DMS53 treated with DMSO at 0.1 percent for 48 hours (cell line): ENCODE measurements around the gene TPRG1L.

ENCODE experiments used
- DNase-seq: peaks from one replicate; lab custom pipeline; 2025; ENCODE audit not compliant: unreplicated experiment; lab: John Stamatoyannopoulos, UW

The TPRG1L gene

GRCh38 chr1:3627515-3628253 is 2.9 kb downstream of the TPRG1L start:
- no peak for DNase-seq

GRCh38 chr1:3628445-3628844 is 3.6 kb downstream of the TPRG1L start:
- DNase-seq = no peak

- DNase-seq = no peak
Measured at GRCh38 chr1:3629561-3630160, 4.8 kb downstream of the TPRG1L start.

- no peak for DNase-seq
Measured at GRCh38 chr1:3630161-3630611, 5.4 kb downstream of the TPRG1L start.

GRCh38 chr1:3630914-3631313 is 6.1 kb downstream of the TPRG1L start:
- DNase-seq = no peak

GRCh38 chr1:3631320-3632260 is 6.8 kb downstream of the TPRG1L start:
- no peak for DNase-seq

GRCh38 chr1:3632298-3632697 is 7.5 kb downstream of the TPRG1L start:
- DNase-seq = no peak

GRCh38 chr1:3632716-3633343 is 8.0 kb downstream of the TPRG1L start:
- no peak for DNase-seq

GRCh38 chr1:3633344-3634058 is 8.7 kb downstream of the TPRG1L start:
- no peak for DNase-seq

GRCh38 chr1:3634059-3634800 is 9.4 kb downstream of the TPRG1L start:
- no peak for DNase-seq

- DNase-seq = no peak
Measured at GRCh38 chr1:3636080-3636479, 11.3 kb downstream of the TPRG1L start.

- no peak for DNase-seq
Measured at GRCh38 chr1:3636531-3636930, 11.7 kb downstream of the TPRG1L start.

- no peak for DNase-seq
Measured at GRCh38 chr1:3638027-3638426, 13.2 kb downstream of the TPRG1L start.

GRCh38 chr1:3638676-3639075 is 13.9 kb downstream of the TPRG1L start:
- no peak for DNase-seq

GRCh38 chr1:3639397-3639911 is 14.6 kb downstream of the TPRG1L start:
- DNase-seq = no peak

GRCh38 chr1:3640121-3640837 is 15.5 kb downstream of the TPRG1L start:
- no peak for DNase-seq

- no peak for DNase-seq
Measured at GRCh38 chr1:3641046-3641760, 16.4 kb downstream of the TPRG1L start.

GRCh38 chr1:3641816-3642215 is 17.0 kb downstream of the TPRG1L start:
- DNase-seq = no peak
